Gastrocnemius medialis (tissue), 4 donors: ENCODE results near the gene MAGEA6.

Experiments
- POLR2A ChIP-seq, 2 donors: fragments of 450-650 bp; IDR thresholded peaks; one replicate each; pipeline ENCODE4 v1.6.1; 2017; ENCODE audit warnings: antibody characterized with exemption in 2 of 2, mild to moderate bottlenecking in 2 of 2, moderate library complexity in 2 of 2
- TF ChIP-seq, protein P1 (sequence below), 5 experiments: fragments of 450-650 bp in 3 of 5; fragments of 200-600 bp in 2 of 5; sonication (generic) in 2 of 5; IDR thresholded peaks in 4 of 5; conservative IDR thresholded peaks in 1 of 5; 1 replicate in 4 of 5; 2 replicates in 1 of 5; pipeline ENCODE4 v1.5.1; 2016 to 2019; ENCODE audit warnings: antibody characterized with exemption in 5 of 5, mild to moderate bottlenecking in 3 of 5, moderate library complexity in 3 of 5

DNA sequence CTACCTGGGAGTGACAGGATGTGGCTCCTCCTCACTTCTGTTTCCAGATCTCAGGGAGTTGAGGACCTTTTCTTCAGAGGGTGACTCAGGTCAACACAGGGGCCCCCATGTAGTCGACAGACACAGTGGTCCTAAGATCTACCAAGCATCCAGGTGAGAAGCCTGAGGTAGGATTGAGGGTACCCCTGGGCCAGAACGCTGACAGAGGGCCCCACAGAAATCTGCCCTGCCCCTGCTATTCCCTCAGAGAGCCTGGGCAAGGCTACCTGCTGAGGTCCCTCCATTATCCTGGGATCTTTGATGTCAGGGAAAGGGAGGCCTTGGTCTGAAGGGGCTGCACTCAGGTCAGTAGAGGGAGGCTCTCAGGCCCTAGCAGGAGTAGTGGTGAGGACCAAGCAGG, 34.4 kb downstream of the MAGEA6 start:
- no peak for TF ChIP-seq POLR2A (IDR thresholded peaks at IDR 0.05)
- TF ChIP-seq, protein P1, sequence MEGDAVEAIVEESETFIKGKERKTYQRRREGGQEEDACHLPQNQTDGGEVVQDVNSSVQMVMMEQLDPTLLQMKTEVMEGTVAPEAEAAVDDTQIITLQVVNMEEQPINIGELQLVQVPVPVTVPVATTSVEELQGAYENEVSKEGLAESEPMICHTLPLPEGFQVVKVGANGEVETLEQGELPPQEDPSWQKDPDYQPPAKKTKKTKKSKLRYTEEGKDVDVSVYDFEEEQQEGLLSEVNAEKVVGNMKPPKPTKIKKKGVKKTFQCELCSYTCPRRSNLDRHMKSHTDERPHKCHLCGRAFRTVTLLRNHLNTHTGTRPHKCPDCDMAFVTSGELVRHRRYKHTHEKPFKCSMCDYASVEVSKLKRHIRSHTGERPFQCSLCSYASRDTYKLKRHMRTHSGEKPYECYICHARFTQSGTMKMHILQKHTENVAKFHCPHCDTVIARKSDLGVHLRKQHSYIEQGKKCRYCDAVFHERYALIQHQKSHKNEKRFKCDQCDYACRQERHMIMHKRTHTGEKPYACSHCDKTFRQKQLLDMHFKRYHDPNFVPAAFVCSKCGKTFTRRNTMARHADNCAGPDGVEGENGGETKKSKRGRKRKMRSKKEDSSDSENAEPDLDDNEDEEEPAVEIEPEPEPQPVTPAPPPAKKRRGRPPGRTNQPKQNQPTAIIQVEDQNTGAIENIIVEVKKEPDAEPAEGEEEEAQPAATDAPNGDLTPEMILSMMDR (IDR thresholded peaks at IDR 0.05 in 4 of 5, conservative IDR thresholded peaks at IDR 0.05 in 1 of 5): no peak
